ENCODE results near the gene CLIP2.

Gene CLIP2

DNA sequence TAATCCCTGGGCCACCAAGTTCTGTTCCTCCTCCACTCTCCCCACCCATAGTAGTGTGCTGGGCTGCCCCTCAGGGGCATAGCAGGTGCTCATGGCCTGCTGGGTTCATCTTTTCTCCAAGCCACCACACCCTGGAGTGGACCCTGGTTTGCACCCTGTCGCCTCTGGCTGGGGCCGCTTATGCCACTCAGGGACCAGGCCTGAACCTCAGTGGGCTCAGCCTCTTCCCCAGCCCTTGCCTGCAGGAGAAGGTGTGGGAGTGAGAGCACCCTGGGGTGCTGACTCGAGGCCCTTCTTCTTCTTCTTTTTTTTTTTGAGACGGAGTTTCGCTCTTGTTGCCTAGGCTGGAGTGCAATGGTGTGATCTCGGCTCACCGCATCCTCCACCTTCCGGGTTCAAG lies 10.2 kb downstream of the CLIP2 start:
- Histone ChIP-seq H3K4me1 (peaks cover 6% of the 10 kb centered on the region), H3K36me3 (no peaks in the 10 kb centered on the region), H3K4me3 (ENCODE audit: low read depth, low read length) (no peak overlapping the region), H3K9me3 (no peaks in the 10 kb centered on the region), H3K27me3 (no peaks in the 10 kb centered on the region)
- TF ChIP-seq, protein P1, sequence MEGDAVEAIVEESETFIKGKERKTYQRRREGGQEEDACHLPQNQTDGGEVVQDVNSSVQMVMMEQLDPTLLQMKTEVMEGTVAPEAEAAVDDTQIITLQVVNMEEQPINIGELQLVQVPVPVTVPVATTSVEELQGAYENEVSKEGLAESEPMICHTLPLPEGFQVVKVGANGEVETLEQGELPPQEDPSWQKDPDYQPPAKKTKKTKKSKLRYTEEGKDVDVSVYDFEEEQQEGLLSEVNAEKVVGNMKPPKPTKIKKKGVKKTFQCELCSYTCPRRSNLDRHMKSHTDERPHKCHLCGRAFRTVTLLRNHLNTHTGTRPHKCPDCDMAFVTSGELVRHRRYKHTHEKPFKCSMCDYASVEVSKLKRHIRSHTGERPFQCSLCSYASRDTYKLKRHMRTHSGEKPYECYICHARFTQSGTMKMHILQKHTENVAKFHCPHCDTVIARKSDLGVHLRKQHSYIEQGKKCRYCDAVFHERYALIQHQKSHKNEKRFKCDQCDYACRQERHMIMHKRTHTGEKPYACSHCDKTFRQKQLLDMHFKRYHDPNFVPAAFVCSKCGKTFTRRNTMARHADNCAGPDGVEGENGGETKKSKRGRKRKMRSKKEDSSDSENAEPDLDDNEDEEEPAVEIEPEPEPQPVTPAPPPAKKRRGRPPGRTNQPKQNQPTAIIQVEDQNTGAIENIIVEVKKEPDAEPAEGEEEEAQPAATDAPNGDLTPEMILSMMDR (IDR thresholded peaks at IDR 0.05; ENCODE audit: low read depth, low read length), result no peak
- DNase-seq, result no peak

DNA sequence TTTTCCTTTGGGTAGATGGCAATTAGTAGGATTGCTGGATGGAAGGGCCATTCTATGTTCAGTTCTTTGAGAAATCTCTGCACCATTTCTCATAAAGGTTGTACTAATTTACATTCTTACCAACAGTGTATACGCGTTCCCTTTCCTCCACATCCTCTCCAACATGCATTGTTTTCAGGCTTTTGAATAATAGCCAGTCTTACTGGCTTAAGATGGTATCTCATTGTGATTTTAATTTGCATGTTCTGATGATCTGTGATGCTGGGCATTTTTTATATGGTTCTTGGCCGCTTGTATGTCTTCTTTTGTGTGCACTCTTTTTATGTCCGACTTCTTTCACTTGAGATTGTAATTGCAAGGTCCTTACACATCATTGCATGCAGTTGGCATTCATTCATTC lies 11.7 kb downstream of the CLIP2 start:
- Histone ChIP-seq H3K27me3 (no peaks in the 10 kb centered on the region), H3K4me1 (no peaks in the 10 kb centered on the region)
- TF ChIP-seq, protein P1 (IDR thresholded peaks at IDR 0.05; ENCODE audit: low read depth, low read length), result no peak

DNA sequence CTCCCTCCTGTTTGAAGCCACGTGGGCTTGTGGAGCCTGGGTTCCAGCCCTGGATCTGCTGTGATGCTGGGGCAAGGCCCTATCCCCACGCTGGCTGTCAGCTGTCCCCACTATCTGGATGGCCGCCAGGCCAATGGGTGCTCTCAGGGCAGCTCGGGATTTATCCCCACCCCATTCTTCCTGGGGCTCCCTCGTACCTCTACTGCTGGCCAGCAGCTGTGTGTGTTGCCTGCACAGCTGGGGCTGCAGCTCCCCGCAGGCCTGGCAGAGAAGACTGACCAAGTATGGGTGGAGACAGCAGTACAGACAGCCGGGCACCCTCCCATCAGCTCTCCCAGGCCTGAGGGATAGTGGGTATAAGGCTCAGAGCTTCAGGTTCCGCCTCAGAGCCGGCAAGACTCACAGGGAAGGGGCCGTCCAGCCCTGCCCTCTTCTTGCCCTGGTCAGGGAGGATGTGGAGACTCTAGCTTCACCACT lies 13.6 kb downstream of the CLIP2 start:
- Histone ChIP-seq H3K36me3 (no peaks in the 10 kb centered on the region), H3K4me3 (ENCODE audit: low read depth, low read length) (no peak overlapping the region), H3K9me3 (no peaks in the 10 kb centered on the region), H3K27me3 (no peaks in the 10 kb centered on the region), H3K4me1 (peaks cover 5% of the 10 kb centered on the region; the same call in 1 of the 2 replicates)
- TF ChIP-seq, protein P1 (IDR thresholded peaks at IDR 0.05; ENCODE audit: low read depth, low read length), result no peak
- no peak for DNase-seq

More for the DNA sequence above, 11.7 kb downstream of the CLIP2 start:
- Histone ChIP-seq H3K9me3 (no peaks in the 10 kb centered on the region), H3K36me3 (no peaks in the 10 kb centered on the region), H3K4me3 (ENCODE audit: low read depth, low read length) (no peak overlapping the region)
- no peak for DNase-seq

DNA sequence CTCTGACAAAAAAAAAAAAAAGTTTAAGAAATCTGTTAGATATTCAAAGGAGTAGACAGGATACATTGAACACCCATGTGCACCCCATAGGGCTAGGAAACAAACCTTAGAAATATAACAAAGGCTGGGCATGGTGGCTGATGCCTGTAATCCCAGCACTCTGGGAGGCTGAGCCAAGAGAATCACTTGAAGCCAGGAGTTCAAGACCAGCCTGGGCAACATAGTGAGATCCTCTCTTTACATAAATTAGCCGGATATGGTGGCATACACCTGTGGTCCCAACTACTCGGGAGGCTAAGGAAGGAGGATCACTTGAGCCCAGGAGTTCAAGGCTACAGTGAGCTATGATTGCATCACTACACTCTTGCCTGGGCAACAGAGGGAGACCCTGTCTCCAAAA lies 15.3 kb downstream of the CLIP2 start:
- no peak overlapping the region for H3K4me3 ChIP-seq (ENCODE audit: low read depth, low read length)
- TF ChIP-seq, protein P1 (IDR thresholded peaks at IDR 0.05; ENCODE audit: low read depth, low read length), result no peak
- H3K9me3 ChIP-seq, result no peaks in the 10 kb centered on the region
- peaks cover 5% of the 10 kb centered on the region; the same call in 1 of the 2 replicates for H3K4me1 ChIP-seq
- H3K27me3 ChIP-seq, result no peaks in the 10 kb centered on the region
- DNase-seq, result no peak
- H3K36me3 ChIP-seq, result no peaks in the 10 kb centered on the region

DNA sequence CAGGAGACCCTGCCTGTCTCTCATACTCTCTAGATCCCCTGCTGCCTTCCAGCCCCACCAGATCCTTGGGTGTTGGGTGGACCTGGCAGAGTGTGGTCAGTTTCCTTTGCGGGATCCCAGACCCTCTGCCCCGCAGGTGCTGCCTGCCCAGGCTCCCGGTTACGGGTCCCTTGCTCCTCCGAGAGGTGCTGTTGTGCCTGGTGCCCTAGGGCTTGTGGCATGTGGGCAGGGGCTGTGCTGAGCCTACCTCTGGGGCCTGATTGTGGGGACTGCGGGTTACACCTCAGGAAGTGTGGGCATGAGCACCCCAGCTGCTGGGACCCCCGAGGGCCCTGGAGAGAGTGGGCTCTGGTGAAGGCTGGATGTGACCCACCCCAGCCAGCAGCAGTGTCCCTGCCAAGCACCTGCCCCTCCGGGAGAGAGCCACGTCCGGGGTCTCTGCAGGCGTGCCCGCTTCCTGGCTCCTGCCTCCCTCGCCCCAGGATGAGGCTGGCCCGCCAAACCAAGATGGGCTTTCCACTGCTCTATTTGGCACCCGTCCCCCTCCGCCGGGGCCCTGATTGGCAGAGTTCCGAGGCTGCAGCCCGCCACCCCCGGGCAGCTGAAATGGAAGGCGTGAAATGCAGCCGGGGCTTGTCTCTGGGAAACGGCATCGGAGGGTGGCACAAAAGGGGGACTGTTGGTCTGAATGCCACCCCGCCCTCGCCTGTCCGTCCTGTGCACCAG lies 17.0 kb downstream of the CLIP2 start:
- Histone ChIP-seq H3K4me3 (ENCODE audit: low read depth, low read length) (no peak overlapping the region), H3K27me3 (no peaks in the 10 kb centered on the region), H3K36me3 (no peaks in the 10 kb centered on the region), H3K9me3 (no peaks in the 10 kb centered on the region), H3K4me1 (peaks cover 5% of the 10 kb centered on the region; the same call in 1 of the 2 replicates)
- TF ChIP-seq, protein P1 (IDR thresholded peaks at IDR 0.05; ENCODE audit: low read depth, low read length), result no peak
- DNase-seq, result no peak
